Measurements from ENCODE around the gene PHACTR1.

The PHACTR1 gene

DNA sequence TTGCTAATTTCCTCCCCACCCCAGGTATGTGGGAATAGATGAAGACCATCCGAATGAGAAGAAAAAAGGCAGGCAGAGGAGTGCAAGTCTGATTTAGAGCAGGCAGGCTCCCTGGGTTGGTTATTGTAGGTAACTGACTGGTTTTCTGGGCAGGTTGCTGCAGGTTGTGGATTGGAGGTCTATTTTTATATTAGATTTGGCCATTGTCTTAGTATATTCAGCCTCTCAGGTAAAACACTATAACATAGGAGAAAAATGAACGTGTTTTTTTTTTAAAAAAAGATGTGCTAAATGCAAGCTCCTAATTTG, 612.3 kb downstream of the PHACTR1 start:
- TF ChIP-seq CTCF (conservative IDR thresholded peaks at IDR 0.05; ENCODE audit: low read depth, low read length): no peak
- no peak for DNase-seq (ENCODE audit: low read depth)
- peak overlapping the region; percentile 93 for H3K4me3 ChIP-seq (ENCODE audit: low read length)

GRCh38 chr6:13331516-13332348, 615.2 kb downstream of the PHACTR1 start:
- peak; percentile 58 for TF ChIP-seq CTCF (conservative IDR thresholded peaks at IDR 0.05; ENCODE audit: low read depth, low read length)
- no peak for DNase-seq (ENCODE audit: low read depth)
- H3K4me3 ChIP-seq (ENCODE audit: low read length): no peak overlapping the region

GRCh38 chr6:13332349-13332706, 615.8 kb downstream of the PHACTR1 start:
- DNase-seq (ENCODE audit: low read depth): no peak

GRCh38 chr6:13334953-13335352, 618.4 kb downstream of the PHACTR1 start:
- no peak for TF ChIP-seq CTCF (conservative IDR thresholded peaks at IDR 0.05; ENCODE audit: low read depth, low read length)
- no peak for DNase-seq (ENCODE audit: low read depth)
- no peak overlapping the region for H3K4me3 ChIP-seq (ENCODE audit: low read length)

More at GRCh38 chr6:13332349-13332706, 615.8 kb downstream of the PHACTR1 start:
- no peak overlapping the region for H3K4me3 ChIP-seq (ENCODE audit: low read length)
- no peak for TF ChIP-seq CTCF (conservative IDR thresholded peaks at IDR 0.05; ENCODE audit: low read depth, low read length)

- TF ChIP-seq CTCF (conservative IDR thresholded peaks at IDR 0.05; ENCODE audit: low read depth, low read length): peak; percentile 89
- H3K4me3 ChIP-seq (ENCODE audit: low read length): no peak overlapping the region
- DNase-seq (ENCODE audit: low read depth): no peak
Measured at GRCh38 chr6:13336553-13336952, 620.0 kb downstream of the PHACTR1 start.

GRCh38 chr6:13338038-13338437, 621.5 kb downstream of the PHACTR1 start:
- TF ChIP-seq CTCF (conservative IDR thresholded peaks at IDR 0.05; ENCODE audit: low read depth, low read length): no peak
- H3K4me3 ChIP-seq (ENCODE audit: low read length): no peak overlapping the region
- no peak for DNase-seq (ENCODE audit: low read depth)
